Activated T-helper 1 cell treated with anti-CD3 and anti-CD28 coated beads, Interleukin-2, amount 50 U/mL, for 16 hours (primary cell): ENCODE measurements around the gene CHIC2.
"Not testable (repeated sequence)": the region's sequence is repeated elsewhere in the genome, so short reads cannot be mapped to it uniquely, and the experiment has no call there.

Experiments used
- DNase-seq, 2 donors: peaks; one replicate each; pipeline ENCODE4 v3.0.0-alpha.2; 2020; ENCODE audit warnings: low read depth in 1 of 2, low spot score in 1 of 2

The CHIC2 gene

DNA sequence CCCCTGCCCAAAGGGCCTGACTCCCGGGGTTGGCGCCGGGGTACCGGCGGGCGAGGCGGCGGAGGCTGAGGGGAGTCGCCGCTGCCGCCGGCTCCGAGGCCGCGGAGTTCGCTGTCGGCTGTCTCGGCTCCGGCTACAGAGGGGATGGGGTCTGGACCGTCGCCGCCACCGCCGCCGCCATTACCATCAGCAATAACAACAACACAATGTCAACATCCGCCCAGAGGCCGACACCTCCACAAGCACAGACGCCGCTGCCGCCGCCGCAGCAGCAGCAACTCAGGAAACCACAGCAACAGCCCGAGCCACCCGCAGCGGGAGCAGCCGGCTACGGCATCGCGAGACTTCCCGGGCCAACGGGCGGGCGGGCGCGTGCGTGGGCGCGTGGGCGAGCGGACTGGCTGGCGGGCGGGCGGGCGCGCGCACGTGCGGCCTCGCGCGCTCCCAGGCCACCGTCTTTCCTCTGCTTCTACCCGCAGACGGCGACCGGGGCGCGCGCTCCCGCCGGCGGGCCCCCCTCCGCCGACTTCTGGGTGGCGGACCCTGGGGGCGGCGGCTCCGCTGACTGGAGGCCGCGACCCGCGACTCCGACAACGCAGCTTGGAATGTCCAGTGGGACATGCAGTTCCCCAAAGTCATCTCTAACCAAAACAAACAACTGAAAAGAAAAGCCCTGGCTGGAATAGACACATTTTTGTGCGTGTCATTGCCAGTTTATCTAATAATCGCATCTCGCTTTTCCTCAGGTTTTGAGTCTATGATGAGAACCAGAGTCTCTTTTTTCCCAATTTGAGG, at the start of gene CHIC2:
TSS of gene CHIC2 (minus strand) at position 289 of the 795 bp plus-strand sequence. CDS start 305 bp downstream, outside the sequence.
- peak; percentile 92 to 95 for DNase-seq

DNA sequence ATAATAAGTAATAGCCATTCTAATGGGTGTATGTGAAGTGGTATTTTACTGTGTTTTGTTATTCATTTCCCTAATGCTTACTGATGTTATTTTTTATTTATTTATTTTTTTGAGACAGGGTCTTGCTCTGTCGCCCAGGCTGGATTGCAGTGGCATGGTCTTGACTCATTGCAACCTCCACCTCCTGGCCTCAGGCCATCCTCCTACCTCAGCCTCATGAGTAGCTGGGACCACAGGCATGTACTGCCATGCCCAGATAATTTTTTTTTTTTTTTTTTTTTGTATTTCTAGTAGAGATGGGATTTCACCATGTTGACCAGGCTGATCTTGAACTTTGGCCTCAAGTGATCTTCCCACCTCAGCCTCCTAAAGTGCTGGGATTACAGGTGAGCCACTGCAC, 48.8 kb upstream of the CHIC2 start:
- not testable (repeated sequence) for DNase-seq

- no peak for DNase-seq
Observed at GRCh38 chr4:54110019-54110416, 45.6 kb upstream of the CHIC2 start.

- no peak for DNase-seq
Observed at GRCh38 chr4:54109241-54110018, 45.0 kb upstream of the CHIC2 start.

- DNase-seq, result no peak
Observed at GRCh38 chr4:54107951-54108748, 43.7 kb upstream of the CHIC2 start.

GRCh38 chr4:54104907-54105306, 40.5 kb upstream of the CHIC2 start:
- DNase-seq, result no peak

GRCh38 chr4:54103190-54103574, 38.8 kb upstream of the CHIC2 start:
- no peak for DNase-seq

DNA sequence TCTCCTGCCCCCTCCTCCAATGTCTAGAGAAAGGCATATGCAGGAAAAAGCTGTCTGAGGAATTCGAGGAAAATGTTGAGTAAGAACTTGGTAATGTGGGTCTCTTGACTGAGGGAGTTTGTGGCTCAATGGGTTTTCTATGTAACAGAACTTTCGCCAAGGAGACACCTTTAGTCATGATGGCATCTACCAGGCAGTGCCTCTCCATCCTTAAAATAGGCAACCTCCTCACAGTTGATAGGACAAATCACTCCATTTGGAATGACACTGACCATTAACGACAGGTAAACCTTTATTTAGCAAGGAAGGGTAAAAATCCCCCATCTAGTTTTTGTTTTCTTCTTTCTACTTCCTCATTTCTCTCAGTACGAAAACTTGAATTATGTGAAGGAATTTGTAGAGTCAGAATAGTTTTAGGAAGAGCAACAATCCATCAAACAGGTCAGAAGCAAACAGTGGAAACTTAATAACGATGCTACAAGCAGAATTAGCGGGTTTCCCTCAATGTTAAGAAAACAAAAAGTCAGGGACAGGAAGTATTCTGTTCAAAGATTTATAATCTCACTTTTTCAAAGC, 38.2 kb upstream of the CHIC2 start:
- no peak for DNase-seq

GRCh38 chr4:54101190-54102041, 37.0 kb upstream of the CHIC2 start:
- DNase-seq, result no peak

DNA sequence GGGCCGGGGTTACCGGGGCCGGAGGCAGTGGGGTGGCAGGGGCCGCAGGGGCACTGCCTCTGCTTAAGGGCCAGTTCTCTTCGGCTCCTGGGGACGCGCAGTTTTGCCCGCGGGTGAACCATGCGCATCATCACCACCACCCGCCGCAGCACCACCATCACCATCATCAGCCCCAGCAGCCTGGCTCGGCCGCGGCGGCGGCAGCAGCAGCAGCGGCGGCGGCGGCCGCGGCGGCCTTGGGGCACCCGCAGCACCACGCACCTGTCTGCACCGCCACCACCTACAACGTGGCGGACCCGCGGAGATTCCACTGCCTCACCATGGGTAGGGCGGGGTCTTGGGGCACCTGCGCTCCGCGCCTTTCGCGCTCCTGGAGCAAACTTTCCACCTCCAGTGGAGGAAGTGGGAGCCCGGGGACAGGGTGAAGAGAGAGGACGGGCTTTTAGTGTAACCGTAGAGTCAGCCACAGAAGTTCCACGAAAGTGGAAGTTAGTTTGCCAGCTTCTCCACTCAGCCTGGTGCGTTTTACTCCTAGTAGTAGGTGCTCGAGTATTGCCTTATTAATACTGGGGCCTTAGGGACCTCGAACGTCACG, 36.3 kb upstream of the CHIC2 start:
- no peak for DNase-seq

DNA sequence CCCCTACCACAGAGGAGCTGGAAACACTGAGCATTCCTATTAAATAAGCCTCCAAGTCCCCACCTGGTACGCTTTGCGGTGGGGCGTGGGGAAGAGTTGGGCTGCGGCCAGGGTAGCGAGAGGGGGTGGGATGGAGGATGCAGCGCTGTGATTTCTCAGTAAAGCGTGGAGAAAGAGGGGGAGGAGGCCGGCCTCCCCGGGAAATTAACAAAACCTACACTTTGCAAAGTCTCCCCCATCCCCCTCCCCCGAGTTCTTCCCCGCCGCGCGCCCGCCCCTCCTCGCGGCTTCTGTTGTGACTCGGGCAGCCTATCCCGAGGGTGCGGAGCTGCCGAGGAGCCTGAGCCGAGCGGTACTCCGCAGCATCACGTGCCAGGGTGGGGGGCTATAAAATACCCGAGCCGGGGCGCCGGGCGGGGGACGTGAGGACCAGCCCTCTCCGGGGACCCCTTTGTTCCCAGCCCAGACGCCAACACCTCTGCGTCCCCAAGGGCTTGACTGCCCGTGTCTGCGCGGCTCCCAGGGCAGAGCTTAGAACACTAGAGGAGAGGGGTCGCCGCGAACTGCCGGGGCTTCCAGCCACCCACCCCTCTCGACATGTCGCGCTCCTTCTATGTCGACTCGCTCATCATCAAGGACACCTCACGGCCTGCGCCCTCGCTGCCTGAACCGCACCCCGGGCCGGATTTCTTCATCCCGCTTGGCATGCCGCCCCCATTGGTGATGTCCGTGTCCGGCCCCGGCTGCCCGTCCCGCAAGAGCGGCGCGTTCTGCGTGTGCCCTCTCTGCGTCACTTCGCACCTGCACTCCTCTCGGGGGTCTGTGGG, 35.6 kb upstream of the CHIC2 start, which contains the start of gene GSX2:
TSS of gene GSX2 (plus strand) at position 416 of the 827 bp plus-strand sequence. CDS start at position 598, 182 bp downstream.
- no peak for DNase-seq

GRCh38 chr4:54099287-54099747, 34.9 kb upstream of the CHIC2 start:
- DNase-seq, result no peak

- no peak for DNase-seq
Observed at GRCh38 chr4:54098375-54098774, 34.0 kb upstream of the CHIC2 start.

DNA sequence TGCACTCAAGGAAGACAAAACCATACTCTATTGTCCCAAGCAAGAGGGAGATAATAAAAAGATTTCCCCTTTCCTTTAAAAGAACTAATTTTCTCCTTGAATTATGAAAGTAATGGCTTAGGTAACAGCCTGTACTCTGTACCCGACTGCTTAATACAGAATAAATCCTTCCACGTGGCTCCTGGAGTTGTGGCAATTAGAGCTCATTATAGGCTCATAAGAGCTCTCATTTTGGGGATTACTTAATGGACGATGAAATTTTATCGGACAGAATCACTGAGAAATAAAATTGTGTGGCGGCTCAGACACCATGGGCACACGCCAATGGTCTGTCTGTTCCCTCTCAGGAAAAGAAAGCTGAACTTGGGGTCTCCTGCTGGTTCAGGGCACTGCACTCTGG, 32.7 kb upstream of the CHIC2 start:
- DNase-seq, result no peak

DNA sequence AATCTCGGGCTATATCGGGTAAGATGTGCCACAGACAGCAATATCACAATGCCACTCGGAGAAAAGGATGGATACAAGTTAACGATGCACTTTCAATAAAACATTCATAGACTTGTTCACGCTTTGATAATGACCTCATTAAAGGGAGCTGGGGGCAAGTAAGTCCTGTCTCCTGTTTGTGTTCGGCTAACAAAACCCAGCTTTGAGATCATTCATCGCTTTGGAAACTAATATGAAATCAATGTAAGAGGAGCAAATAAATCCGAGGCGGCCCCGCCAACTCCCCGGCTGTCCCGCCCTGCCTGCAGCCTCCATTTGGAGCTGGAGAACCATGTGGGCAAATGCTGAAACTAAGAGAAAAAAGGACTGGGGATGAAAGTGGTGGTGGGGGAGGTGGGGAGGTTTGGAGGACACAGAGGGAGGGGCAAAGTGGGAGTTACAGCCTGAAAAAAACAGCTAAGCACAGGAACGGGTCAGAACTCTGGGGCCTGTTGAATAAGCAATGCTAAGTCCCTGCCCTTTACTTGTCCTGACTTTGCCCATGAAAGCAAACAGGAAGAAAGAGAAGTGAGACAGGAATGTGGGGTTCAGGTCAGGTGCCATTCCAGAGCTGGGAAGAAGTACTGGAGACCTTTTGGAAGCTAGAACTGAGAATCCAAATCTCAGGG, 32.0 kb upstream of the CHIC2 start:
- no peak for DNase-seq

DNA sequence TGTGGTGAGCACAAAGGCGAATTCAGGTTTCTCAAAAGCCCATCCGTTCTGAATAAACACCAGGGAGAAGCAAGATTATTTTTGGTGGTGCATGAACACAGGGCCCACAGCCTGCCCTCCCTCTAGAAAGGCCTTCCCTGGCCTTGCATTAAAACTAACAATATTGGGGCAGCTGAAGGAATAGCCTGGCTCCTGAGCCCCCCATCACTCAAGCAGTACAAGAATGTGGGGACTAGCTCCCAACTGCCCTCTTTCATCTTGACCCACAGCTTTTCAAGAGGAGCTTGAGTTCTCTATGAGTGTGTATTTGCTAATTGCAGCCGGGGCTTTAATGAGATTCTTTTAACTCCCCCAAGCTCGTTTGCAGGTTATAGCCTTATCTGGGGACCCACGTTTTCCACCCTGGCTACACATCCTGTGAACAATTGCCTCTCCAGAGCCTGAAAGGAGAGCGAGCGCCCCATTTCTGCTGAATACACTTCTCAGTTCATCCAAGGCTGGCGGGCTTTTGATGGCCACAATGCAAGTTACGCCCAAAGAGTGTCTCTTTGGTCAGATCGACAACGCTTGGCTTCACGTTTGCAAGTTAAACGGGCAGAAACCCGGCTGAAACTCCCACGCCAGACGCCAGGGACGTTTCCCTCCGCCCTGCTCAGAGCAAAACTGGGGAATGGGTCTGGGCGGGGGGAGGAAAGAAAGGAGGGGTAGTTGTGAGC, 30.9 kb upstream of the CHIC2 start:
- no peak for DNase-seq

- no peak for DNase-seq
Observed at GRCh38 chr4:54094451-54094850, 30.0 kb upstream of the CHIC2 start.
